Measurements from ENCODE around the gene PRR7. TPM values are rescaled to one million over a fixed set of nuclear protein-coding genes. Genes with fewer than 3 reads are reported as not detected.

The PRR7 gene
- total RNA-seq, 1 donor from 2014 or later = 5.8 TPM

DNA sequence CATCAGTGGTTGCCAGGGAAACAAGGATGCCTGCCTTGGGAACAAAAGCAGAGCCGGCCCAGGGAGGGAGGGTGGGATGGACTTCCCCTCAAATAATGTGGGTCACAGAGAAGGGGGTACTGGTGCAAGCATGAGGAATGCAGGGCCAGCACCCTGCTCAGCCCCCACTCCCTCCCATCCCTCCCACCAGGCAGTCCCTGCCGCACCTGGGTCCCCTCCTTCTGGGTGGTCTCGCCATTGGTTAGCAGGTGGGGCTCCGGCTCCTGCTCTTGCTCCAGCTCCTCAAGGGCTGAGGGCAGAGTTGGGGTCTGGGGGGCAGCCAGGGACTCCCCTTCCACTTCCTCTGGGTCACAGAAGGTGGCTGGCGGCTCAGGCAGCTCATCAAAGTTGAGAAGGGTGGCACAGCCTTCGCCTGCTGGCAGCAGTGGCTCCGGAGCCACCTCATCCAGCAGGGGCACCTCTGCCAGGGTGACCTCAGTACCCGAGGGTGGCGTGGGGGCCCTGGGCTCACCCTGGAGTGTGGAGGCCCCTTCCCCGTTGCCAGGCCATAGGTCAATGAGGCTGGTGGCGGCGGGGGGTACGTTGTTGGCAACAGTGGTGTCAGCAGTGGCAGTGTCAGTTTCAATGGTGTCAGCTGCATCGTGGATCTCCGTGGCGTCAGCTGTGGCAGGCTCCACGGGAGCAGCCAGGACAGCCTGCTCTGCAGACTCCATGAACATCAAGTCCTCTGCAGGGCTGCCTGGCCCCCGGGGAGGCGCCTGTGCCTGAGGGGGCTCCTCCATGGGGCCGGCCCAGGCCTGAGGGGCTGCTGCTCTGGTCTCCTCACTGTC is 11.5 kb downstream of the PRR7 start:
- TF ChIP-seq, protein P1, sequence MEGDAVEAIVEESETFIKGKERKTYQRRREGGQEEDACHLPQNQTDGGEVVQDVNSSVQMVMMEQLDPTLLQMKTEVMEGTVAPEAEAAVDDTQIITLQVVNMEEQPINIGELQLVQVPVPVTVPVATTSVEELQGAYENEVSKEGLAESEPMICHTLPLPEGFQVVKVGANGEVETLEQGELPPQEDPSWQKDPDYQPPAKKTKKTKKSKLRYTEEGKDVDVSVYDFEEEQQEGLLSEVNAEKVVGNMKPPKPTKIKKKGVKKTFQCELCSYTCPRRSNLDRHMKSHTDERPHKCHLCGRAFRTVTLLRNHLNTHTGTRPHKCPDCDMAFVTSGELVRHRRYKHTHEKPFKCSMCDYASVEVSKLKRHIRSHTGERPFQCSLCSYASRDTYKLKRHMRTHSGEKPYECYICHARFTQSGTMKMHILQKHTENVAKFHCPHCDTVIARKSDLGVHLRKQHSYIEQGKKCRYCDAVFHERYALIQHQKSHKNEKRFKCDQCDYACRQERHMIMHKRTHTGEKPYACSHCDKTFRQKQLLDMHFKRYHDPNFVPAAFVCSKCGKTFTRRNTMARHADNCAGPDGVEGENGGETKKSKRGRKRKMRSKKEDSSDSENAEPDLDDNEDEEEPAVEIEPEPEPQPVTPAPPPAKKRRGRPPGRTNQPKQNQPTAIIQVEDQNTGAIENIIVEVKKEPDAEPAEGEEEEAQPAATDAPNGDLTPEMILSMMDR (IDR thresholded peaks at IDR 0.05; ENCODE audit: insufficient read depth, low read length, poor library complexity, severe bottlenecking) = no peak
- H3K4me3 ChIP-seq (ENCODE audit: low read depth, low read length) = no peak overlapping the region
- no peaks in the 10 kb centered on the region for H3K27me3 ChIP-seq (ENCODE audit: control insufficient read depth, insufficient read depth, low read length)
- no peak for DNase-seq (ENCODE audit: low read depth)
- H3K36me3 ChIP-seq (ENCODE audit: control insufficient read depth, insufficient read depth, low read length) = no peaks in the 10 kb centered on the region

DNA sequence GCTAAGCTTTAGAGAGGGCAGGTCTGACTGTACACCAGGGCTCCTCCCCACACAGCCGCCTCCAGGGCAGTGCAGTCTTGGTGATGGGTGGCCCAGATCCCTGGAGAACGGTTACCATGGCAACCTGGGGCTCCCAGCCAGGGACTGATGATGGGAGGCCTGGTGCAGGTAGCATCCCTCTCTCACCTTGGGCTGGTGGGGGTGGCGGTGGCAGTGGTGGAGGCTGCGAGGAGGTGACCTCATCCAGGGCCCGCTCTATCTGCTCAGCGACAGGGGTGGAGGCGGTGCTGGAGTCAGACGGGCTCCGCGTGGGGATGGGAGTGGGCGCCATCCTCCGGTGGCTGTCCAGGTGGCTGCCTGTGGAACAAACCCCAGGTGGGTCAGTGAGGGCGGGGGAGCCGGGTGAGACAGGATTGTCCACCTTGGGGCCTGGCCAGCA is 12.3 kb downstream of the PRR7 start:
- TF ChIP-seq, protein P1 (IDR thresholded peaks at IDR 0.05; ENCODE audit: insufficient read depth, low read length, poor library complexity, severe bottlenecking) = no peak
- Histone ChIP-seq H3K36me3 (ENCODE audit: control insufficient read depth, insufficient read depth, low read length) (no peaks in the 10 kb centered on the region), H3K4me3 (ENCODE audit: low read depth, low read length) (no peak overlapping the region)

DNA sequence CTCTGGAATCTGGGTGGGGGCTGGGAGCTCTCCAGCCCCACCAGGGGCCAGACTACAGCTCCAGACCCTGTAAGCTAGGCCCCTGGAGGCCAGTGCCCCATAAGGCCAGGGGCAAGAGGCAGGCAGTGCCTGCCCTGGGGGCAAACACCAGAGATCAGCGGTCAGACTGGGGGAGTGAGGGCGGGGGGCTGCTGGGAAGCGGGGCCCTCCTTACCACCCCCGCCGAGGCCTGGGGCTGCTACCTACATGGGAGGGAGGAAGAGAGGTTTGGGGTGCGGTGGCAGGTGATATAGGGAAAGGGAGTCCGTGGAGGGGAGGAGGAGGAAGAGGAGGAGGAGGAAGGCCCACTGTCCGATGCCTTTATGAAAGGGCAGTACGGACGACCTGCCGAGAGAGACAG is 12.7 kb downstream of the PRR7 start:
- no peak overlapping the region for H3K4me3 ChIP-seq (ENCODE audit: low read depth, low read length)
- no peaks in the 10 kb centered on the region for H3K27me3 ChIP-seq (ENCODE audit: control insufficient read depth, insufficient read depth, low read length)
- no peak for DNase-seq (ENCODE audit: low read depth)
- TF ChIP-seq, protein P1 (IDR thresholded peaks at IDR 0.05; ENCODE audit: insufficient read depth, low read length, poor library complexity, severe bottlenecking) = no peak
- no peaks in the 10 kb centered on the region for H3K36me3 ChIP-seq (ENCODE audit: control insufficient read depth, insufficient read depth, low read length)

More for the DNA sequence above, 12.3 kb downstream of the PRR7 start:
- H3K27me3 ChIP-seq (ENCODE audit: control insufficient read depth, insufficient read depth, low read length) = no peaks in the 10 kb centered on the region
- DNase-seq (ENCODE audit: low read depth) = no peak

DNA sequence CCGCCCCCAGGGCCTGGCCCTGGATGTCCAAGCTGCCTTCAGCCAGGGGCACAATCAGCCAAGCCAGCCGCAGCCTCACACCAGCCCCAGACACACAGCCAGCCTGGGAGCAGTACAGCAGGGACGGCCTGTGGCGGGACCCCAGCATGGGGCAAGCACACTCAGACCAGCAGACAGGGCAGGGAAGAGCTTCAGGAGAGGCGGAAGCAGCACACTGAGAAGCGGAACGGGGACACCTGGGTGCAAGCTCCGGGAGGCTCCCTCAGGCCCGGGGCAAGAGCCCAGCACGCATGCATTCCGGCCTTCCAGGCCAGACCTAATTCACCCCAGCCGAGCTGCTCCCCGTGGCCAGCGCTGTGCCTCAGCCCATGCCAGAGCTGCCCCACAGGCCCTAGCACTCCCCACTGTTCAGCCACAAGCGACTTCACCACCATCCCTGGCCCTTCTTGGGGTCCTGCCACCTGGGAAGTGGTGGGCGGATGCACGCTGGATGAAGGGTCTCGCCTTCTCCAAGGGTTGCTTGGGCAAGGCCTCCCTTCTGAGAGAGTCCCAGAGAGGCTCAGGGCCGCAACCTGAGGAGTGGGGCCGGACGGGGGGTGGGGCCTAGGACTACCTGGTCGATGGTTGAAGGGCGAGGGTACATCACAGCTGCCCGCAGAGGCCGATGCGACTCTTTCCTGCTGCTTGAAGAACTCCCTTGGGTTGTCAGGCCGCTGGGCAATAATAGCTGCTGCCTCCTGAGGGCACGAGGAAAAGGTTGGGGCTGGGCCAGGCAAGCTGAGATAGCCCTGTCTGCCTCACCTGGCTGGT is 13.4 kb downstream of the PRR7 start:
- DNase-seq (ENCODE audit: low read depth) = no peak
- TF ChIP-seq, protein P1 (IDR thresholded peaks at IDR 0.05; ENCODE audit: insufficient read depth, low read length, poor library complexity, severe bottlenecking) = no peak
- no peaks in the 10 kb centered on the region for H3K36me3 ChIP-seq (ENCODE audit: control insufficient read depth, insufficient read depth, low read length)

DNA sequence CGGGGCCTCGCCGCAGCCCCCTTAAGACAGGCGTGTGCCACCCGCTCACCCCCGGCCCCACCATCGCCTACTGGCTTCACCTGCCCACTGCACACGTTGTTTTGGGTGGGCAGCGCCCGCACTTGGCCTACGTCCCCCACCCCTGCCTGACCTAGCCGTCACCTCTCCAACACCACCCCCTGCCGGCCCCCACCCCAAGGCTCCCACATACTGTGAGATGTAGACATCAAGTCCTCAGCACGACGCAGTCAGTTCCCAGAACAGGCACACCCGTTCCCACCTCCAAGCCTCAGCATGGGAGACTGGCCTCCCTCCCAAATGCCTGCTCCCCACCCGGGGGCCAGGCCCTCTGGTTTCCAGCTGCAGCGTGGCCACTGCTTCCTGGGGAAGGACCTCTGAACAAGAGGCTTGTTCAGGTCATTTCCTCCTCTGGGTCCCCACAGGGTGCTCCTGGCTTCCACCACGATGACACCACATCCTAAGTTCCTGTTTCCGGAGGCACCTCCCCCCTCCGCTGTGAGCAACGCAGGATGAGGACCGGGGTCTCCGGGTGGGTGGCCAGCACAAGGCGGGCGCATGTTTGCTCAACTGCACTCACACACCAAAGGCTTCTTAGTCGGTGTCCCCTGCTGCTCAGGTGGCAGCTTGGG is 15.5 kb downstream of the PRR7 start:
- peaks cover 4% of the 10 kb centered on the region for H3K36me3 ChIP-seq (ENCODE audit: control insufficient read depth, insufficient read depth, low read length)
- H3K27me3 ChIP-seq (ENCODE audit: control insufficient read depth, insufficient read depth, low read length) = no peaks in the 10 kb centered on the region
- H3K4me3 ChIP-seq (ENCODE audit: low read depth, low read length) = no peak overlapping the region
- TF ChIP-seq, protein P1 (IDR thresholded peaks at IDR 0.05; ENCODE audit: insufficient read depth, low read length, poor library complexity, severe bottlenecking) = no peak
- DNase-seq (ENCODE audit: low read depth) = no peak

More for the DNA sequence above, 13.4 kb downstream of the PRR7 start:
- H3K4me3 ChIP-seq (ENCODE audit: low read depth, low read length) = no peak overlapping the region
- no peaks in the 10 kb centered on the region for H3K27me3 ChIP-seq (ENCODE audit: control insufficient read depth, insufficient read depth, low read length)
